DND-41 (cell line): ENCODE measurements around the gene METTL23.
A peak's percentile ranks its signal among the peaks of the same experiment; 100 is the strongest.

Experiments
- ATAC-seq: fragments of 200-7000 bp; cut with Tn5 transposase; 3 replicates; pipeline ENCODE4 v1.9.1; 2021; ENCODE audit warnings: low read depth; ENCODE audit not compliant: insufficient read depth
- DNase-seq: peaks from one replicate; pipeline ENCODE4 v3.0.0-alpha.2; 2020
- H2AFZ ChIP-seq: 2 replicates; pipeline ENCODE4 v1.6.0; 2012; ENCODE audit warnings: low read depth, low read length
- H3K27ac ChIP-seq: 2 replicates; pipeline ENCODE4 v1.5.1; 2012; ENCODE audit warnings: low read length, inconsistent platforms
- H3K27me3 ChIP-seq: fragments of 200-600 bp; sonication (generic); 2 replicates; pipeline ENCODE4 v1.6.0; 2012; ENCODE audit warnings: low read length, mild to moderate bottlenecking, inconsistent platforms; ENCODE audit not compliant: insufficient read depth, poor library complexity
- H3K36me3 ChIP-seq: 2 replicates; pipeline ENCODE4 v1.5.1; 2012; ENCODE audit warnings: low read length, inconsistent platforms; ENCODE audit not compliant: insufficient read depth
- H3K4me1 ChIP-seq: 2 replicates; pipeline ENCODE4 v1.5.1; 2012; ENCODE audit warnings: mild to moderate bottlenecking, low read length; ENCODE audit not compliant: insufficient read depth
- H3K4me2 ChIP-seq: 2 replicates; pipeline ENCODE4 v1.6.0; 2012; ENCODE audit warnings: mild to moderate bottlenecking, moderate library complexity, low read length, inconsistent platforms; ENCODE audit not compliant: insufficient read depth
- H3K4me3 ChIP-seq, 2 experiments: fragments of 200-600 bp in 1 of 2; shearing (Covaris generic) in 1 of 2; 2 replicates each; pipeline ENCODE4 v1.5.1; 2012 to 2016; ENCODE audit warnings: inconsistent platforms in 2 of 2, low read length in 2 of 2, mild to moderate bottlenecking in 2 of 2, low read depth in 1 of 2, moderate library complexity in 1 of 2
- H3K79me2 ChIP-seq: 2 replicates; pipeline ENCODE4 v1.6.0; 2012; ENCODE audit warnings: low read length, inconsistent platforms; ENCODE audit not compliant: insufficient read depth
- H3K9ac ChIP-seq: 2 replicates; pipeline ENCODE4 v1.6.0; 2012; ENCODE audit warnings: low read depth, mild to moderate bottlenecking, inconsistent platforms, low read length, moderate library complexity
- H3K9me3 ChIP-seq: 2 replicates; pipeline ENCODE4 v1.5.1; 2012; ENCODE audit warnings: low read length, moderate library complexity, mild to moderate bottlenecking, inconsistent platforms; ENCODE audit not compliant: insufficient read depth, severe bottlenecking
- H4K20me1 ChIP-seq: 2 replicates; pipeline ENCODE4 v1.6.0; 2012; ENCODE audit warnings: low read length; ENCODE audit not compliant: insufficient read depth
- CTCF ChIP-seq: IDR thresholded peaks from 2 replicates; pipeline ENCODE4 v1.5.1; 2012; ENCODE audit warnings: borderline replicate concordance, low read length, moderate library complexity, mild to moderate bottlenecking; ENCODE audit not compliant: poor library complexity, severe bottlenecking; ENCODE audit errors: extremely low read depth
- EZH2 ChIP-seq: IDR thresholded peaks from 3 replicates; pipeline ENCODE4 v1.6.1; 2012; ENCODE audit warnings: borderline replicate concordance, low read depth, mild to moderate bottlenecking, moderate library complexity, low read length, inconsistent platforms; ENCODE audit not compliant: severe bottlenecking

METTL23 gene

GRCh38 chr17:76714822-76715495 lies 11.7 kb upstream of the METTL23 start:
- TF ChIP-seq EZH2 (no peak), CTCF (peak; percentile 88)
- H3K9me3 ChIP-seq: no peaks in the 10 kb centered on the region
- DNase-seq (peak; percentile 75), ATAC-seq (peak; percentile 60)
- peak overlapping the region; percentile 48; the same call in 1 of the 2 replicates for H3K27ac ChIP-seq
- H3K4me2 ChIP-seq: no peak overlapping the region
- H4K20me1 ChIP-seq: peaks cover 27% of the 10 kb centered on the region
- no peak overlapping the region for H3K9ac ChIP-seq
- H2AFZ ChIP-seq: no peak overlapping the region
- no peaks in the 10 kb centered on the region for H3K79me2 ChIP-seq
- peaks cover 13% of the 10 kb centered on the region for H3K27me3 ChIP-seq
- H3K4me1 ChIP-seq: peaks cover 17% of the 10 kb centered on the region
- peaks cover 59% of the 10 kb centered on the region for H3K36me3 ChIP-seq
- no peak overlapping the region for H3K4me3 ChIP-seq

GRCh38 chr17:76715496-76715830 lies 11.2 kb upstream of the METTL23 start:
- H3K4me2 ChIP-seq: no peak overlapping the region; the same call in 1 of the 2 replicates
- ATAC-seq (no peak), DNase-seq (no peak)
- H3K4me3 ChIP-seq: no peak overlapping the region
- H3K36me3 ChIP-seq: peaks cover 64% of the 10 kb centered on the region
- no peaks in the 10 kb centered on the region for H3K79me2 ChIP-seq
- no peak overlapping the region for H2AFZ ChIP-seq
- H3K27me3 ChIP-seq: peaks cover 8% of the 10 kb centered on the region
- H3K9ac ChIP-seq: no peak overlapping the region
- peaks cover 12% of the 10 kb centered on the region for H3K4me1 ChIP-seq
- TF ChIP-seq EZH2: no peak
- H3K9me3 ChIP-seq: no peaks in the 10 kb centered on the region
- peaks cover 27% of the 10 kb centered on the region for H4K20me1 ChIP-seq
- H3K27ac ChIP-seq: peak overlapping the region; percentile 48; the same call in 1 of the 2 replicates

GRCh38 chr17:76716146-76716838 lies 10.3 kb upstream of the METTL23 start:
- H3K4me3 ChIP-seq: no peak overlapping the region
- H3K9me3 ChIP-seq: no peaks in the 10 kb centered on the region
- DNase-seq (no peak), ATAC-seq (no peak)
- H3K36me3 ChIP-seq: peaks cover 73% of the 10 kb centered on the region
- no peak overlapping the region for H3K9ac ChIP-seq
- H3K79me2 ChIP-seq: peaks cover 3% of the 10 kb centered on the region
- TF ChIP-seq EZH2: no peak
- no peak for TF ChIP-seq CTCF
- H3K4me1 ChIP-seq: peaks cover 9% of the 10 kb centered on the region
- H3K27ac ChIP-seq: no peak overlapping the region
- peaks cover 4% of the 10 kb centered on the region for H3K27me3 ChIP-seq
- no peak overlapping the region for H2AFZ ChIP-seq
- peaks cover 24% of the 10 kb centered on the region for H4K20me1 ChIP-seq
- H3K4me2 ChIP-seq: no peak overlapping the region

GRCh38 chr17:76716839-76717215 lies 9.8 kb upstream of the METTL23 start:
- Histone ChIP-seq H3K4me2 (no peak overlapping the region), H3K36me3 (peaks cover 78% of the 10 kb centered on the region), H2AFZ (no peak overlapping the region), H3K4me3 (no peak overlapping the region), H3K9me3 (no peaks in the 10 kb centered on the region), H3K9ac (no peak overlapping the region), H4K20me1 (peaks cover 23% of the 10 kb centered on the region), H3K27ac (no peak overlapping the region), H3K27me3 (no peaks in the 10 kb centered on the region), H3K79me2 (peaks cover 9% of the 10 kb centered on the region), H3K4me1 (peaks cover 9% of the 10 kb centered on the region)
- ATAC-seq (no peak), DNase-seq (no peak)
- no peak for TF ChIP-seq CTCF
- TF ChIP-seq EZH2: no peak
